Cardiac fibroblast (primary cell): ENCODE measurements around the gene MRPL50.

ENCODE experiments used
- DNase-seq, 2 donors: peaks; one replicate each; pipeline versions ENCODE4 v3.0.0 to v3.0.0-alpha.2; 2010; ENCODE audit warnings: low read depth in 2 of 2
- H3K4me3 ChIP-seq, 2 donors: replicated peaks in 1 of 2; 1 replicate in 1 of 2; 2 replicates in 1 of 2; pipeline ENCODE4 v1.5.1; 2011; ENCODE audit warnings: low read depth in 2 of 2, low read length in 2 of 2, mild to moderate bottlenecking in 2 of 2, moderate library complexity in 1 of 2
- TF ChIP-seq, protein P1 (sequence below): IDR thresholded peaks from one replicate; pipeline ENCODE4 v1.5.1; 2011; ENCODE audit warnings: low read depth, mild to moderate bottlenecking, low read length, inconsistent platforms

The MRPL50 gene

DNA sequence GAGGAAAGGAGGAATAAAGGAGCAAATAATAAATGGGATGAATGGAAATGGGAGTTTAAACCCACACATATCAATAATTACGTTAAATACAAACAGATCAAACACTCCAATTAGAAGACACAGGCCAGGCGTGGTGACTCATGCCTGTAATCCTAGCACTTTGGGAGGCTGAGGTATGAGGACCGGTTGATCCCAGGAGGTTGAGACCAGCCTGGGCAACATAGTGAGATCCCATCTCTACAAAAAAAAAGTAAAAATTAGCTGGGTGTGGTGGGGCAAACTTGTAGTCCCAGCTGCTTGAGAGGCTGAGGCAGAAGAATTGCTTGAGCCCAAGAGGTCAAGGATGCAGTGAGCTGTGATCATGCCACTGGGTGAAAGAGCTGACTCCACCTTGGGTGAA lies 17.3 kb downstream of the MRPL50 start:
- DNase-seq = no peak
- no peak overlapping the region for H3K4me3 ChIP-seq
- TF ChIP-seq, protein P1, sequence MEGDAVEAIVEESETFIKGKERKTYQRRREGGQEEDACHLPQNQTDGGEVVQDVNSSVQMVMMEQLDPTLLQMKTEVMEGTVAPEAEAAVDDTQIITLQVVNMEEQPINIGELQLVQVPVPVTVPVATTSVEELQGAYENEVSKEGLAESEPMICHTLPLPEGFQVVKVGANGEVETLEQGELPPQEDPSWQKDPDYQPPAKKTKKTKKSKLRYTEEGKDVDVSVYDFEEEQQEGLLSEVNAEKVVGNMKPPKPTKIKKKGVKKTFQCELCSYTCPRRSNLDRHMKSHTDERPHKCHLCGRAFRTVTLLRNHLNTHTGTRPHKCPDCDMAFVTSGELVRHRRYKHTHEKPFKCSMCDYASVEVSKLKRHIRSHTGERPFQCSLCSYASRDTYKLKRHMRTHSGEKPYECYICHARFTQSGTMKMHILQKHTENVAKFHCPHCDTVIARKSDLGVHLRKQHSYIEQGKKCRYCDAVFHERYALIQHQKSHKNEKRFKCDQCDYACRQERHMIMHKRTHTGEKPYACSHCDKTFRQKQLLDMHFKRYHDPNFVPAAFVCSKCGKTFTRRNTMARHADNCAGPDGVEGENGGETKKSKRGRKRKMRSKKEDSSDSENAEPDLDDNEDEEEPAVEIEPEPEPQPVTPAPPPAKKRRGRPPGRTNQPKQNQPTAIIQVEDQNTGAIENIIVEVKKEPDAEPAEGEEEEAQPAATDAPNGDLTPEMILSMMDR = no peak

GRCh38 chr9:101380295-101380694 lies 18.1 kb downstream of the MRPL50 start:
- DNase-seq = no peak
- no peak overlapping the region for H3K4me3 ChIP-seq
- TF ChIP-seq, protein P1 = no peak

- TF ChIP-seq, protein P1 = no peak
- no peak overlapping the region for H3K4me3 ChIP-seq
- DNase-seq = peak; percentile 69 to 71
Measured at GRCh38 chr9:101376111-101376848, 22.1 kb downstream of the MRPL50 start.

GRCh38 chr9:101375546-101375945 lies 22.9 kb downstream of the MRPL50 start:
- TF ChIP-seq, protein P1 = no peak
- DNase-seq = no peak
- H3K4me3 ChIP-seq = no peak overlapping the region

DNA sequence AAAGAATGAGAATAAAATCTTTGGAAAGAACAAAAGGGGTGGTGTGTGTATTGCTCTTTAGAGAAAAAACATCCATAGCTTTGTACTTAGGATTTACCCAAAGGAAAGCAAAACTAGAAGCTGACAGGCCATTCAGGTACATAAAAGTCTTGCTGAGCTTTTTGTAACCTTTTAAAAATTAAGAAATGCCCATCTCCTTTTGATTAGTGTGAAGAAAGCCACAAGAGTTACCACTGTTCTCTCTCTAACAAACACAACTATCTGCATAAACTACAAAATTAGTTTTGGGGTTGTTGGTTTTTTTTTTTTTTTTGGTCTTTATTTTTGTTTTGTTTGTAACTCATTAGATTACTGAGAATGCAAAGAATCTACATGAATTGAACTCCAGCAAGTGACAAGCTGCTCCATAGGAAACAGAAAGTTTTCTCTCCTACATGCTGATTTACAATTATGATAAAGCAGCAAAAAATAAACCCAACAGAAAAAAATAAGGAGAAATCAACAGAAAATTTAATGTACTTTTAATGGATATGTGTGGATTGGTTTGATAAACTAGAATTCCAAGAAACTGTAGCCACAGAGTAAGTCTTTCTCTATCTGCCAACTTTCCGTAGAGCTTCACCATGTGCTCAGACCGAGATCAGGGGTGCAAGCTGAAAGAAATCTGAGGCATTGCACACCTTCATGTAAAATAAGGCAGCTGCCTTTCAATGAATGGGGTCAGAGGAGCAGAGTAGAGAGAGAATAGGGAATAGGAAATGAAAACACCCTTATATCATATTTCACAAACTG lies 25.9 kb downstream of the MRPL50 start:
- no peak overlapping the region for H3K4me3 ChIP-seq
- no peak for DNase-seq
- TF ChIP-seq, protein P1 = no peak

DNA sequence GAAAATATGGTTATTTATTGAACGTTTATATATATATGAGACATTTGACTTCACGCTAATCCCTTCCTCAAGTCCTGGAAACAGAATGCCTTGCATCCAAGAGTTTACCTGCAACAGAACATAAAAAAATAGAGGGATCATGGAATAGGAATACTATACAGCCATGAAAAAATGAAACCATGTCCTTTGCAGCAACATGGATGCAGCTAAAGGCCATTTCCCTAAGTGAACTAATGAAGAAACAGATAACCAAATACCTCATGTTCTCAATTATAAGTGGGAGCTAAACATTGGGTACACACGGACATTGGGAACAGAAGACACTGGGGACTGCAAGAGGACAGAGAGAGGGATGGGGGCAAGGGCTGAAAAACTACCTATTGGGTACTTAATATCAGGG lies 26.6 kb downstream of the MRPL50 start:
- no peak for DNase-seq
- H3K4me3 ChIP-seq = no peak overlapping the region
- TF ChIP-seq, protein P1 = no peak
